ENCODE results near the gene PODN.

- TF ChIP-seq POLR2A (IDR thresholded peaks at IDR 0.05) (no peak), CTCF (IDR thresholded peaks at IDR 0.05) (no peak)
Observed at GRCh38 chr1:53038566-53038965, 23.4 kb upstream of the PODN start.
